HG03108 (cell line): ENCODE results near the gene PBRM1.

Experiments
- ATAC-seq: cut with Tn5 transposase; IDR thresholded peaks from one replicate; pipeline ENCODE4 v1.9.1; 2021; ENCODE audit warnings: moderate library complexity; ENCODE audit not compliant: unreplicated experiment

The PBRM1 gene

DNA sequence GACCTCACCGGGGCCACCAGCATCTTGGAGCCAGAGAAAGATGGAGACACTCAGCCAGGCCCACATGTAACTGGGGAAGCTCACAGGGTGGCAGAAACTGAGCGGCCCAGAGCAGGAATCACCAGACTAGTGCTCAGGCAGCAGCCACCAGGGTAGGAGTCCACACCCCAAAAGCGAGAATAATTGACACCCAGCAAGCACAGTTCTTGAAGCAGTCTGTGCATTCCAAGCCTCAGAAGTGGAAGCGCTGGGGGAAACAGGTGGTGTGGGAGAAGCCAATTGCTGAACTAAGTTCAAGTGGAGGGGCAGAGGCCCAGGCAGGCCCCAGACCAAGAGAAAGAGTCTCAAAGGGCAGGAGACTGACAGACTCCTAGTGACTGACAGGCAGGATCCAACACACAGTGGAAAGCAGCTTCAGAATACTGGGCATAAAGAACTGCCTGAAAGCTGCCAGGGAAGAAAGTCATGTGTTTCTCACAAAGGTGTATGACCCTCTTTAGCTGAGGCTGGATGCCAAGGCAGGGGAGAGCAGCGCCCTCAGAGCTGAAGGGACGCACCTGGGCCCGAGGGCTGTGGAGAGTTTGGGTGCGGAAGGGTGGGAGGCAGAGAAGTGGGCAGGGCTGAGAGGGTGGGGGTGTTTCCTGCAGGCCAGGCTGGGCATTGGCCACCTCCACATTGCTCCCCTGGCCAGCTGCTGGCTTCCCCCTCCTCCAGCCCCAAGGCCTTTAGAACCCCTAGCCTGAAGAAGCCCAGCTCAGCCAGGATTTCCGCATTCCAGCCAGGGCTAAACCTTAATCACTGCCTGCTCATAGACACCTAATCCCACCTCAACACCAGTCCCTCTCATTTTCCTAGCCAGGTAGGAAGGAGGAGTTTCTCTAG lies 159.8 kb downstream of the PBRM1 start:
- ATAC-seq = no peak

DNA sequence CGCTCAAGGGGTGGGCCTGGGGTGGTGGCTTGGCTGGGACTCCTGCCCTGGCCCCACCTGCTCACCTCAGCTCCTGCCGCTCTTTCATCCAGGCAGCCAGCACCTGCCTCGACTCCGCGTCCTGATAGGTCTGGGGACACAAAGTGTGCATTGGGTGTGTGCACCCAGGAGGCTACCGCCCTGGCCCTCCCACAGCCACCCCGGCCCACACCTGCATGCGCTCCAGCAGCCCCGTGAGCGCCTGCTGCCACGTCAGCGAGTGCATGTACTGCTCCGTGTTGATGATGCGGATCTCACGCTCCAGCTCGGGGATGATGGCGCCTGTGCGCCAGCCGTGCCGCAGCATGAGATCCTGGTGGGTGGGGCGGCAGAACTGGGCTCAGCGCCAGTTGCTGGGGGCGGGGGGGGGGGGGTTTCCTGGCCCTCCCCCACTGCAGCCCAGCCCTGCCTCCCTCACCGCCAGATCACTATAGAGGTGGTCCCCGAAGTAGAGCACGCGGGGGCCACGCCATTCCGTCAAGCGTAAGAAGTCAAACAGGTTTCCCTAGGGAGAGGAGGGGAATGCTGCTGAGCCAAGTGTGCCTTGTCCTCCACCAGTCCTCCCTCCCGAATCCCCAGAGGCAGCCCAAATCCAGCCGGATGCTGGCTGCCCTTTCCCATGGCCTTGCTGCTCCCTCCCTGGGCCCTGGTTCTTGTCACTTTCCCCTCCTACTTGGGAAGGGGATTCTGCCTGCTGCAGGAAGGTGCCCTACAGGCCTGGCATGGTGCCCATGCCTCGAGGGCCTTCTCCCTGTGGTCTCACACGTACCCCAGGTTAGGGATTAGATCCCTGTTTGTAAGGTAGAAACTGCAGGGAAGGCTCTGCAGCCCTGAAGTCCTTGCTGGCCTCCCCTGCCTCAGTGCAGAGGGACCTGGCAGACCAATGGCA lies 160.7 kb downstream of the PBRM1 start:
- no peak for ATAC-seq

DNA sequence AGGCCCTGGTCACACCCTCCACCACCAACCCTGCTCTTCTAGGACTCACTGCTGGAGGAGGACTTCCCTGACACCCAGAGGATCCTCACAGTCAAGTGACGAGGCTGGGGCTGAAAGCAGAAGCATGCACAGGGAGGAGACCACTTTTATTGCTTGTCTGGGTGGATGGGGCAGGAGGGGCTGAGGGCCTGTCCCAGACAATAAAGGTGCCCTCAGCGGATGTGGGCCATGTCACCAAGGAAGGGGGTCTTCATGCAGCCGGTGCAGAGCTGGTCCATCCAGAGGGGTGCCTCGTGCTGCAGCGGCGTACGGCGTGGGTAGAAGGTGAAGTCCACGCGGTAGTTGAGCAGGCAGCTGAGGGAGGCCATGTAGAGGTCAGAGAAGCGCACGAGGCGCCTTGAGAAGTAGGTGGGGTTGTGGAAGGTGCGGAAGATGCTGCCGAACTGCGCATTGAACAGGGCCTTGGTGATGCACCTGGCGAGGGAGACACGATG lies 161.4 kb downstream of the PBRM1 start:
- no peak for ATAC-seq

DNA sequence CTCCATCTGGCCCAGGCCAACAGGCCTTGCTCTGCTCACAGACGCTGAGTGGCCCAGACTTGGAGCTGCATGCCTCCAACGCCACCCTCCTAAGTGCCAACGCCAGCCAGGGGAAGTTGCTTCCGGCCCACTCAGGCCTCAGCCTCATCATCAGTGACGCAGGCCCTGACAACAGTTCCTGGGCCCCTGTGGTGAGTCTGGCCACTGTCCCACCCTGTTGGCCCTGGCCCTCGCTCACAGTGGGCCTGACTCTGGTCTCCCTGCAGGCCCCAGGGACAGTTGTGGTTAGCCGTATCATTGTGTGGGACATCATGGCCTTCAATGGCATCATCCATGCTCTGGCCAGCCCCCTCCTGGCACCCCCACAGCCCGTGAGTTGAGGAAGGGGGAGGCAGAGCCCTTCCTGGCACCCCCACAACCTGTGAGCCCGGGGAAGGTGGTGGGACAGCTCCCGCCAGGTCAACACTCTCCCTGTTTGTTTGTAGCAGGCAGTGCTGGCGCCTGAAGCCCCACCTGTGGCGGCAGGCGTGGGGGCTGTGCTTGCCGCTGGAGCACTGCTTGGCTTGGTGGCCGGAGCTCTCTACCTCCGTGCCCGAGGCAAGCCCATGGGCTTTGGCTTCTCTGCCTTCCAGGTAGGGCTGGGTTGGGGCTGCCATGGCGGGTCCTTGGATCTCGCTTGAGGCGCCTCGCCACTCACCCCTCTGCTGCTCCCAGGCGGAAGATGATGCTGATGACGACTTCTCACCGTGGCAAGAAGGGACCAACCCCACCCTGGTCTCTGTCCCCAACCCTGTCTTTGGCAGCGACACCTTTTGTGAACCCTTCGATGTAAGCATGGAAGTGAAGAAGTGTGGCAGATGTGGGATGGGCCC lies 162.1 kb downstream of the PBRM1 start:
- no peak for ATAC-seq

DNA sequence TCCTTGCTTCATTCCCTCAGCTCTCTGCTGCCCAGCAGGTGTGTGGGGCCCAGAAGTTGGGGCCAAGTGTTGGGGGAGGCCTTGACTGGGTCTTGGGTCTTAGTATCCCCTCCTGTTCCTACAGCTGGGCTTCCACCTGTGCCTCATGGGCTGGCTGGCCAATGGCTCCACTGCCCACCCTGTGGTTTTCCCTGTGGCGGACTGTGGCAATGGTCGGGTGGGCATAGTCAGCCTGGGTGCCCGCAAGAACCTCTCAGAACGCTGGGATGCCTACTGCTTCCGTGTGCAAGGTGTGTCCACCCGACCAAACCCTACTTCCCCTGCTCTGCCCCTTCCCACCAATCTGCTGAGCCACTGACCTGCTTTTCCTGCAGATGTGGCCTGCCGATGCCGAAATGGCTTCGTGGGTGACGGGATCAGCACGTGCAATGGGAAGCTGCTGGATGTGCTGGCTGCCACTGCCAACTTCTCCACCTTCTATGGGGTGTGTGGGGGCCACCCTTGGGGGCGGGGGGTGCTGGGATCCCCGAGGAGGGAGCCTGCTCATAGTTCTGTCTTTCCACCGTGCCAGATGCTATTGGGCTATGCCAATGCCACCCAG lies 163.0 kb downstream of the PBRM1 start:
- no peak for ATAC-seq

DNA sequence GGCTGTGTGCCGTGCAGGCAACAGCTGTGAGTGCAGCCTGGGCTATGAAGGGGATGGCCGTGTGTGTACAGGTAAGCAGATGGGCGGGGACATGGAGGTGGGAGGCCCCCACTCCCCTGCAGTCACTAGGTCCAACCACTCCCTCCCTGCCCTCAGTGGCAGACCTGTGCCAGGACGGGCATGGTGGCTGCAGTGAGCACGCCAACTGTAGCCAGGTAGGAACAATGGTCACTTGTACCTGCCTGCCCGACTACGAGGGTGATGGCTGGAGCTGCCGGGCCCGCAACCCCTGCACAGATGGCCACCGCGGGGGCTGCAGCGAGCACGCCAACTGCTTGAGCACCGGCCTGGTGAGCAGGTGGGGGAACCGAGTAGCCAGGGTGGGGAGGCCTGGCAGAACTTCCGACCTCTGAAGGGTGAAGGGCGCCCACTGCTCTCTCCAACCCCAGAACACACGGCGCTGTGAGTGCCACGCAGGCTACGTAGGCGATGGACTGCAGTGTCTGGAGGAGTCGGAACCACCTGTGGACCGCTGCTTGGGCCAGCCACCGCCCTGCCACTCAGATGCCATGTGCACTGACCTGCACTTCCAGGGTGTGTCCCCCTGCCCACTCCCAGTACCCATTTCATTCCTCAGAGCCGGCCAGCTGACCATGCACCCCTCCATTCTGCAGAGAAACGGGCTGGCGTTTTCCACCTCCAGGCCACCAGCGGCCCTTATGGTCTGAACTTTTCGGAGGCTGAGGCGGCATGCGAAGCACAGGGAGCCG lies 163.6 kb downstream of the PBRM1 start:
- ATAC-seq = no peak

DNA sequence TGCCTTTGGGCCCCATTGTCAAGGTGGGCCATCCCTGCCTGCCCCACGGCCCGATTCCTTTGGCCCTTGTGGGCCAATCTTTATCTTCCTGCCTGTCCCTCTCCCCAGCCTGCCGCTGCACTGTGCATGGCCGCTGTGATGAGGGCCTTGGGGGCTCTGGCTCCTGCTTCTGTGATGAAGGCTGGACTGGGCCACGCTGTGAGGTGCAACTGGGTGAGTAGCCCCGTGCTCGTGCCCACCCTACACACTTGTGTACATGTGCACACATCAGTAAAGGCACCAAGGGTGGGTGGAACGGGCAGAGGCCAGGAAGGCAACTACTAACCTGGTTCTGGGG lies 164.3 kb downstream of the PBRM1 start:
- no peak for ATAC-seq

DNA sequence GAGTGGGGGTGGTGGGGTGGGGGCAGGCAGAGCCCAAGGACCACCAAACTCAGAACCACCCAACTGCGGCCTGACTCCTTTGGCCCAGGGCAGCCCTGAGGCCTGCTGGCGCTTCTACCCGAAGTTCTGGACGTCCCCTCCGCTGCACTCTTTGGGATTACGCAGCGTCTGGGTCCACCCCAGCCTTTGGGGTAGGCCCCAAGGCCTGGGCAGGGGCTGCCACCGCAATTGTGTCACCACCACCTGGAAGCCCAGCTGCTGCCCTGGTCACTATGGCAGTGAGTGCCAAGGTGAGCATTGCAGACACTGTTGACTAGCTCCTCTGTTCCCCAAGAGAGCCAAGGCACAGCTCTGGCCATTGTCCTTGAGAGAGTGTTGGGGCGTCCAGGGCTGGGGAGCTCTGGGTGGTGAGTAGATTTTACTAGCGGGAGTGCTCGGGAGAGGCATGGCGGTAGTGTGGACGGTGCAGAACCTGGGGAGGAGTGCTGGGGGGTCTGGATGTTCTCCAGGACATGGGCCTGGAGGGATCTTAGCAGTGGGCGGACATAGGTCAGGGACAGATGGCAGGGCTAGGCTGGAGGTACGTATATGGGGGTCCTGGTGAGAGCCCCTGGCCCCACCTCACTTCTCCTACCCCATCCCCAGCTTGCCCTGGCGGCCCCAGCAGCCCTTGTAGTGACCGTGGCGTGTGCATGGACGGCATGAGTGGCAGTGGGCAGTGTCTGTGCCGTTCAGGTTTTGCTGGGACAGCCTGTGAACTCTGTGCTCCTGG lies 164.8 kb downstream of the PBRM1 start:
- ATAC-seq = no peak

DNA sequence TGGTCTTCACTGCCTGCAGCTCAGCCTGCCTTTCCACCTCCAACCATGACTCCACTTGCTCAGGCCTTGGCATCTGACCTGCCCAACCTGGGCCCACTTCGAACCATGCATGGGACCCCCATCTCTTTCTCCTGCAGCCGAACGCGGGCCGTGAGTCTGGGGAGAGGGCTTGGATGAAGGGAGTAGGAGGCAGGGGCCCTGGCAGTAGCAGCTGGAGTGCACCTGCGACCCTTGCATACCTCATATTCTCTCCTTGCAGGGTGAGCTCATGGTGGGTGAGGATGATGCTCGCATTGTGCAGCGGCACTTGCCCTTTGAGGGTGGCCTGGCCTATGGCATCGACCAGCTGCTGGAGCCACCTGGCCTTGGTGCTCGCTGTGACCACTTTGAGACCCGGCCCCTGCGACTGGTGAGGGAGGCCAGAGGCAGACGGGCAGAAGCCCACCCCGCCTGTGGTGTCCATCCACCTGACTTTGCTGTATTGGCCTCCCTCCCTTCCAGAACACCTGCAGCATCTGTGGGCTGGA lies 165.5 kb downstream of the PBRM1 start:
- ATAC-seq = no peak

DNA sequence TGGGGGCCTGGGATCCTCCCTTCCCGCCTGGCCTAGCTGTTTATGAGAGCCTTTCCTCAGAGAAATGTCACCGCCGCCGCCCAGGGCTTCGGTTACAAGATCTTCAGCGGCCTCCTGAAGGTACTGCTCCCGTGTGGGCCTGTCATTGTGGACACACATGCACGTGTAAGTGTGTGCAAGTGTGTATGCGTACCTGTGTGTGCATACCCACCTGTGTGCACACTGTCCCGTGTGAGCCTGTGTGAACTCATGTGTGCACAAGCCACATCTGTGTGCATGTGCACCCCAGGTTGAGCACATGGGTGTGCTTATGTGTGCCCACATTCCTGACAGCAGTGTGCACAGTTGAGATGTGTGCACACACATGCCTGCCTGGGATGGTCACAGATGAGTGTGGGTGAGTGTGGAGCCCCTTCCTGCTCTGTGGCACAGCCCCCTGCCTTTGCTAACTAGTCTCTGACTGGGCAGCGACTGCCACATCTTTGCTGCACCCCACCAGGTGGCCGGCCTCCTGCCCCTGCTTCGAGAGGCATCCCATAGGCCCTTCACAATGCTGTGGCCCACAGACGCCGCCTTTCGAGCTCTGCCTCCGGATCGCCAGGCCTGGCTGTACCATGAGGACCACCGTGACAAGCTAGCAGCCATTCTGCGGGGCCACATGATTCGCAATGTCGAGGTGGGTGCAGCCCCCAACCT lies 166.1 kb downstream of the PBRM1 start:
- ATAC-seq = no peak

DNA sequence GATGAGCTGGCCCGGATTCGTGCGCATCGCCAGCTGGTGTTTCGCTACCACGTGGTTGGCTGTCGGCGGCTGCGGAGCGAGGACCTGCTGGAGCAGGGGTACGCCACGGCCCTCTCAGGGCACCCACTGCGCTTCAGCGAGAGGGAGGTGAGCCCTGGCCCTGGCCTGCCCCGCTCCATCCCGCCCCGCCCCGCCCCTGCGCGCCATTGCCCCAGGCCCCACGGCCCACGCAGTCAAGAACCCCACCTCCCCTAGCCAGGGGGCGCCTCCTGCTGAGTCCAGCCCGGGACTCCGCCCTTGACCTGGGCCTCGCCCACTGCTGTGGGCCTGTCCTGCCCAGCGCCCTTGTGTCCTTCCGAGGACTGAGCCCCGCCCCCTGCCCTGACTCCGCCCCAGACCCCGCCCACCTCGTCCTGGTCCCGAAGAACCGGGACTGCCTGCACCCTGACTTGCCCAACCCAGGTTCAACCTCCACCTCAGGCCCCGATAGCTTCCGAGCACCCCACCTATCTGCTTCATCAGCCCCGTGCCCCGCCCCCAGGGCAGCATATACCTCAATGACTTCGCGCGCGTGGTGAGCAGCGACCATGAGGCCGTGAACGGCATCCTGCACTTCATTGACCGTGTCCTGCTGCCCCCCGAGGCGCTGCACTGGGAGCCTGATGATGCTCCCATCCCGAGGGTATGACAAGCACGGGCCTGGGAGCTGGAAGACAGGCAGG lies 166.8 kb downstream of the PBRM1 start:
- ATAC-seq = no peak

DNA sequence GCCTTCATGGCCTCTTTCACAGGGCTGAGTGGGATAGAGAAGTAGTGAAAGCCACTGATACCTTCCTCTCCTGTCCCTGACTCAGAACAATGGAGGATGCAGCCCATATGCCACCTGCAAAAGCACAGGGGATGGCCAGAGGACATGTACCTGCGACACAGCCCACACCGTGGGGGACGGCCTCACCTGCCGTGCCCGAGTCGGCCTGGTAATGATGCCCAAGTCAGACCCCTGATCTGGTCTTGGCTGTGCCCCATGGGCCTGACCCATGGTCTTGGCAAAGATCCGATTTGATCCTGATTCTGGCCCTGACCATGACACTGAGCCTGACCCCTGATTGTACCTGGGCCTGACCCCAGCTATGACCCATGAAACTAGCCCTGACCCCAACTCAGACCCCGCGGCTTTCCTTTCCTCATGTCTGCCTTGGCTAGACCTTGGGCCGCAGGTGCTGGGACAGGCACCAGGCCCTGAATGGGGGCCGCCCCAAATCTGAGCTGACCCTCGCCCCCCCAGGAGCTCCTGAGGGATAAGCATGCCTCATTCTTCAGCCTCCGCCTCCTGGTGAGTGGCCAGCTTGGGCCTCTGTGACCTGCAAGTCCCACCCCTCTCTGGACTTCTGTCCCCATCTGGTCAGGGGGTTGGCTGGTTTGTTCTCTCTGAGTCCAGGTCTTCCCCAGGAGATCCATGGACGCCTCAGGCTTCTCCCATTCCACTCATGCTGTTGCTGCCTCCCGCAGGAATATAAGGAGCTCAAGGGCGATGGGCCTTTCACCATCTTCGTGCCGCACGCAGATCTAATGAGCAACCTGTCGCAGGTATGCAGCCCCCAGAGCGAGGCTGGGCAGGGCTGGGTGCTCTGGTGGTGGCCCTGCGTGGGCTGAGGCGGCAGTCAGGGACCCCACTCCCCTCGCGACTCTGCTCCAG lies 167.7 kb downstream of the PBRM1 start:
- no peak for ATAC-seq

DNA sequence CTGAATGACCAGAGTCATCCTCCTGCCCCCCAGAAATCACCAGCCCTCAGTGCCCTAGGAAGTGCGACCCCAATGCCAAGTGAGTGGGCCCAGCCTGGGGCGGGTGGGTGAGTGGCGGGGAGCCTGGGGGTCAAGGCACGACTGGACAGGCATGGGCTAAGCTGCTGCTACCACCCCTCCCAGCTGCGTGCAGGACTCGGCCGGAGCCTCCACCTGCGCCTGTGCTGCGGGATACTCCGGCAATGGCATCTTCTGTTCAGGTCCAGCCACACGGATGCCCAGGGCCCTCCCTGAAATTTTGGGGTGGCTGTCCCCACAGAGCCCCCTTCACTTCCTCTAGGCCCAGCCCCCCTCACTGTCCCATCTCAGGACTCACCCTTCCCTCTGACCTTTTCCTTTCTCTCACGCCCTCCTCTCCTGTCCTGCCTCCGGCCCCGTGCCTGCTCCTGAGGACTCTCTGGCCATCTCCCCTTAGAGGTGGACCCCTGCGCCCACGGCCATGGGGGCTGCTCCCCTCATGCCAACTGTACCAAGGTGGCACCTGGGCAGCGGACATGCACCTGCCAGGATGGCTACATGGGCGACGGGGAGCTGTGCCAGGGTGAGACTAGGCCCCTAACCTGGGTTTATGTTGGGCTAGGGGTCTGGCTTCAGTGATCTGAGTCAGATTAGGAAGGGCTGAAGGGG lies 169.1 kb downstream of the PBRM1 start:
- no peak for ATAC-seq

DNA sequence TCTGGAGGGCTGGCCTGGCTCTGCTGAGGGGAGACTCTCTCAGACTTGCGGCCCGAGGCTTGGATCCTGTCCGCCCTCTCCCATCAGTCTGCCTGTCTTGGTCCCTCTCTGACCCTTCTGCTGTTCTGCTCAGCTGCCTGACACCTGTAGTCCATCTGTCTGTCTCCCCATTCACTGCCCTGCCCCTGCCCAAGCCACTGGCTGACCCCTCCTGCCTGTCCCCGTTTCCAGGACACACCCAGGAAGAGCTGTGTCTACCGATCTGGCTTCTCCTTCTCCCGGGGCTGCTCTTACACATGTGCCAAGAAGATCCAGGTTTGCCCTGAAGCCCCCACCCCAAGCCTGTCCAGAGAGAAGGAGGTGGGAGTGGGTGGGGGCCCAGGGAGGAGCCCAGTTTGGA lies 170.5 kb downstream of the PBRM1 start:
- ATAC-seq = no peak

DNA sequence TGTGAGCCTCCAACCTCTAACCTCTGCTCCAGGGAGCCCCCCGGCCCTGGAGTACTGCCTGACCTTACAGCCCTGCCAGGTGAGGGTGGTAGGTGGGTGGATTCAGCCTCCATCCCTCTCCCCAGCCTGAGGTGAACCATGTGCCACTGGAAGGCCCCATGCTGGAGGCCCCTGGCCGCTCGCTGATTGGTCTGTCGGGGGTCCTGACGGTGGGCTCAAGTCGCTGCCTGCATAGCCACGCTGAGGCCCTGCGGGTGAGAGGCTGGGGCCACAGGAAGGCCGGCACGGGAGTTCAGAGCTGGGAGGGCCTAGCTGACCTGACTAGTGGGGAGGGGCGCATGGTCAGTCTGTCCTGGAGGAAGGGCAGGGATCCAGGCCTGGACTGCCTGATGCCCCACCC lies 171.1 kb downstream of the PBRM1 start:
- no peak for ATAC-seq

DNA sequence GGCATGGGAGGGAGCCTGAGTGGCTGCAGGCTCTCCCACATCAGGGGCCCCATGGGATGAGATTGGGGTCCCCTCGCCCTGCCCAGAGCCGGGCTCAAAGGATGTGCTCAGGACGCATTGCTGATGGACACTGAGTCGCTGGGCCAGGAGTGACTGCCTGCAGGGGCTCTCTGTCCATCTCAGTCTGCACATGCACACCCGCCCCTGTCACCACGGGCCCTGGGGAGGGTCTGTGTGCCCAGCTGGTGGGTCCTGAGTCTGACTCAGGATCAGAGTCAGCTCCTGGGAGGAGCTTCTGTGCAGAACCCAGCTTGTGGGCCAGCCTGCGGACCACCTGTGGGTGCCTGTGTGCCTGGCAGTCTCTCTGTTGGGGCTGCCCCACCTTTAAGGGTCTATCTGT lies 172.4 kb downstream of the PBRM1 start:
- no peak for ATAC-seq
